ENCODE data around the gene ULBP1. TPM values are rescaled to one million over a fixed set of nuclear protein-coding genes. Genes with fewer than 3 reads are reported as not detected.
A peak's percentile ranks its signal among the peaks of the same experiment; 100 is the strongest.
"Not testable (repeated sequence)": the region's sequence is repeated elsewhere in the genome, so short reads cannot be mapped to it uniquely, and the experiment has no call there.

ULBP1 gene
- total and polyA plus RNA-seq, 3 donors from 2014 or later: 2.3 to 5.9 (median 4.7) TPM

DNA sequence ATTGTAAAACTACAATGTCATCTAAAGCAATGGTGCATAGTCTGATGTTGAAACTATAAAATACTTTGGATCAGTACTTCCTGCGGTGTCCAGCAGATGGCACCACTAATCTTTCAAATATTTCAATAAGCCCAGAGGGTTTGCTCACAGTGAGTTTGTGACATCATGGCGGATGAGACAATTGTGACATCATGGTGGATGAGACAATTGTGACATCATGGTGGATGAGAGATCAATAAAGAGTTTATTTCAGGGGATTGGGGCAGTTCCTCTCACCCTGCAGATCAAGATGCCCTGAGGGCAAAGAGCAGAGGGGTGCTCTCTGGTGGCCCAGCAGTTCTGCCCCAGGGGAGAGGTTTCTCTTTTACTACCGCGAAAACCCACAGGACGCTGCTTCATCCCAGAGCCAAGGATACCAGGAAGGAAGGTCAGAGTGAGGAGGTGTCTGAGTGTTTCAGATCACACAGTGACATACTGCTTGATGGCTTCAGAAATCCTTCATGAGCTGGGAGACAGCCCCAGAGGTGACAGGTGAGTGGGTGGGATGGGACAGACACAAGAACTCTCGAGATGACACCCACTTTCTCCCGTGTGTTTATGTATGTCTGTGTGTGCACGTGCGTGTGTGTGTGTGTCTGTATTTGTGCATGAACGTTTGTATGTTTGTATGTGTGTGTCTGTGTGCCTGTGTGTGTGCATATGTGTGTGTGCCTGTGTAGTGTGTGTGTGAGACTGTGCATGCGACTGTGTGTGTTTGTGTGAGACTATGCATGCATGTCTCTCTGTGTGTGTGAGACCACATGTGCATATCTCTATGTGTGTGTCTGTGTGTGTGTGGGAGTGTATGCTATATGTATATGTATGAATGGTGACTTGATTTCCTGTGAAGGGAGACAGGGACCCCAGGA, 29.2 kb upstream of the ULBP1 start:
- 48 to 52% methylated on average over 11 of the region's 11 CpGs for WGBS, 2 donors
- Histone ChIP-seq H3K9me3 (no peaks in the 10 kb centered on the region), H3K27ac (no peak overlapping the region), H3K4me3 (no peak overlapping the region), H3K4me1 (peaks cover 10% of the 10 kb centered on the region), H3K27me3 (peaks cover 7% of the 10 kb centered on the region), H3K36me3 (ENCODE audit: low read depth, missing control alignments) (no peaks in the 10 kb centered on the region)
- TF ChIP-seq POLR2A (IDR thresholded peaks at IDR 0.05): no peak
- TF ChIP-seq, protein P1, sequence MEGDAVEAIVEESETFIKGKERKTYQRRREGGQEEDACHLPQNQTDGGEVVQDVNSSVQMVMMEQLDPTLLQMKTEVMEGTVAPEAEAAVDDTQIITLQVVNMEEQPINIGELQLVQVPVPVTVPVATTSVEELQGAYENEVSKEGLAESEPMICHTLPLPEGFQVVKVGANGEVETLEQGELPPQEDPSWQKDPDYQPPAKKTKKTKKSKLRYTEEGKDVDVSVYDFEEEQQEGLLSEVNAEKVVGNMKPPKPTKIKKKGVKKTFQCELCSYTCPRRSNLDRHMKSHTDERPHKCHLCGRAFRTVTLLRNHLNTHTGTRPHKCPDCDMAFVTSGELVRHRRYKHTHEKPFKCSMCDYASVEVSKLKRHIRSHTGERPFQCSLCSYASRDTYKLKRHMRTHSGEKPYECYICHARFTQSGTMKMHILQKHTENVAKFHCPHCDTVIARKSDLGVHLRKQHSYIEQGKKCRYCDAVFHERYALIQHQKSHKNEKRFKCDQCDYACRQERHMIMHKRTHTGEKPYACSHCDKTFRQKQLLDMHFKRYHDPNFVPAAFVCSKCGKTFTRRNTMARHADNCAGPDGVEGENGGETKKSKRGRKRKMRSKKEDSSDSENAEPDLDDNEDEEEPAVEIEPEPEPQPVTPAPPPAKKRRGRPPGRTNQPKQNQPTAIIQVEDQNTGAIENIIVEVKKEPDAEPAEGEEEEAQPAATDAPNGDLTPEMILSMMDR (IDR thresholded peaks at IDR 0.05): peak; percentile 77 to 88 (median 86)
- intact Hi-C loops (cut with DNase I; ENCODE audit: low total_unique reads): no loop called here
- DNase-seq: peak; percentile 85

- 72% methylated on average over 4 of the region's 4 CpGs for WGBS, 2 donors
- Histone ChIP-seq H3K4me3 (no peak overlapping the region), H3K36me3 (ENCODE audit: low read depth, missing control alignments) (no peaks in the 10 kb centered on the region), H3K27me3 (peaks cover 7% of the 10 kb centered on the region), H3K27ac (no peak overlapping the region), H3K9me3 (no peaks in the 10 kb centered on the region), H3K4me1 (peaks cover 10% of the 10 kb centered on the region)
- TF ChIP-seq, protein P1 (IDR thresholded peaks at IDR 0.05): no peak
- TF ChIP-seq POLR2A (IDR thresholded peaks at IDR 0.05): no peak
- no peak for DNase-seq
- intact Hi-C loops (cut with DNase I; ENCODE audit: low total_unique reads): no loop called here
Observed at GRCh38 chr6:149935246-149935645, 28.5 kb upstream of the ULBP1 start.

GRCh38 chr6:149935668-149936067, 28.1 kb upstream of the ULBP1 start:
- Histone ChIP-seq H3K36me3 (ENCODE audit: low read depth, missing control alignments) (no peaks in the 10 kb centered on the region), H3K9me3 (no peaks in the 10 kb centered on the region), H3K27me3 (peaks cover 7% of the 10 kb centered on the region), H3K4me1 (peaks cover 10% of the 10 kb centered on the region), H3K27ac (no peak overlapping the region), H3K4me3 (no peak overlapping the region)
- TF ChIP-seq, protein P1 (IDR thresholded peaks at IDR 0.05): no peak
- no peak for TF ChIP-seq POLR2A (IDR thresholded peaks at IDR 0.05)
- 73 to 81% methylated on average over 2 of the region's 2 CpGs for WGBS, 2 donors
- no peak for DNase-seq
- intact Hi-C loops (cut with DNase I; ENCODE audit: low total_unique reads): no loop called here

- TF ChIP-seq, protein P1 (IDR thresholded peaks at IDR 0.05): no peak
- TF ChIP-seq POLR2A (IDR thresholded peaks at IDR 0.05): no peak
- peaks cover 10% of the 10 kb centered on the region for H3K4me1 ChIP-seq
- H3K9me3 ChIP-seq: no peaks in the 10 kb centered on the region
- WGBS, 2 donors: 55 to 77% methylated on average over 2 of the region's 2 CpGs
- H3K36me3 ChIP-seq (ENCODE audit: low read depth, missing control alignments): no peaks in the 10 kb centered on the region
- intact Hi-C loops (cut with DNase I; ENCODE audit: low total_unique reads): no loop called here
- peaks cover 7% of the 10 kb centered on the region for H3K27me3 ChIP-seq
- no peak overlapping the region for H3K4me3 ChIP-seq
- no peak overlapping the region for H3K27ac ChIP-seq
- DNase-seq: no peak
Observed at GRCh38 chr6:149936743-149937142, 27.0 kb upstream of the ULBP1 start.

DNA sequence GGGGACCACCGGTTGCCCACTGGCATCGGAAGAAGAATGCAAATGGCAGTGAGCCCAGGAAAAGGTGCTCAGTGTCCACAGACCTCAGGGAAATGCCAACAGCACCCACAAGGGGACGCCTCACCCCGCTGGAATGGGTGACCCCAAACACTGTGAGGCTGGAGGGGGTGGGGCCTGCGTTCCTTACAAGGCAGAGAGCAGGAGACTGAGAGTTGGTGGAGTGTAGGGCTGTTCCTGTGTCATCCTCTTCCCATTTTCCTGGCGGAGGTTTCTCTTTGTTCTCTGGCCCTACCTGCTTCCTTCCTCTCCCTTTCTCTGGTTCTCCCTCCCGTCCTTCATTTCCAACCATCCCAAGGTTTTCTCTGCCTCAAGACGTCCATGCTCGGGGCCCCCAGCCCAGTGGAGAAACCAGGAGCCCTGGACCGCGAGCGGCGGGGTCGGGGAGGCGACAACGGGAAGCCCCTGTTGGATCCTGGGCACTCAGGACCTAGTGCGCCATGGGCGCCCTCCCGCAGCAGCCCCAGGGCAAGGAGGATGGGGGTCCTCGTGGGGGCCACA, 25.7 kb upstream of the ULBP1 start:
- intact Hi-C loops (cut with DNase I; ENCODE audit: low total_unique reads); H3K9me3 ChIP-seq; H3K4me1 ChIP-seq; H3K27me3 ChIP-seq; H3K36me3 ChIP-seq (ENCODE audit: low read depth, missing control alignments); H3K27ac ChIP-seq; DNase-seq: not testable (repeated sequence)
- 5 to 6% methylated on average over 12 to 17 of the region's 20 CpGs for WGBS, 2 donors
- peak overlapping the region; percentile 25 to 45 for H3K4me3 ChIP-seq

All from testis (tissue), 3 donors.